Endometrium (tissue), 2 donors: ENCODE measurements around the gene APOBEC3B.
"Not testable (repeated sequence)": the region's sequence is repeated elsewhere in the genome, so short reads cannot be mapped to it uniquely, and the experiment has no call there.

ENCODE experiments used
- FAIRE-seq: peaks from 2 replicates; lab custom pipeline; 2012; peaks lifted over from hg19 to GRCh38; lab: Jason Lieb, UNC
- donor health status: control.
- donor health status: control.

APOBEC3B gene

DNA sequence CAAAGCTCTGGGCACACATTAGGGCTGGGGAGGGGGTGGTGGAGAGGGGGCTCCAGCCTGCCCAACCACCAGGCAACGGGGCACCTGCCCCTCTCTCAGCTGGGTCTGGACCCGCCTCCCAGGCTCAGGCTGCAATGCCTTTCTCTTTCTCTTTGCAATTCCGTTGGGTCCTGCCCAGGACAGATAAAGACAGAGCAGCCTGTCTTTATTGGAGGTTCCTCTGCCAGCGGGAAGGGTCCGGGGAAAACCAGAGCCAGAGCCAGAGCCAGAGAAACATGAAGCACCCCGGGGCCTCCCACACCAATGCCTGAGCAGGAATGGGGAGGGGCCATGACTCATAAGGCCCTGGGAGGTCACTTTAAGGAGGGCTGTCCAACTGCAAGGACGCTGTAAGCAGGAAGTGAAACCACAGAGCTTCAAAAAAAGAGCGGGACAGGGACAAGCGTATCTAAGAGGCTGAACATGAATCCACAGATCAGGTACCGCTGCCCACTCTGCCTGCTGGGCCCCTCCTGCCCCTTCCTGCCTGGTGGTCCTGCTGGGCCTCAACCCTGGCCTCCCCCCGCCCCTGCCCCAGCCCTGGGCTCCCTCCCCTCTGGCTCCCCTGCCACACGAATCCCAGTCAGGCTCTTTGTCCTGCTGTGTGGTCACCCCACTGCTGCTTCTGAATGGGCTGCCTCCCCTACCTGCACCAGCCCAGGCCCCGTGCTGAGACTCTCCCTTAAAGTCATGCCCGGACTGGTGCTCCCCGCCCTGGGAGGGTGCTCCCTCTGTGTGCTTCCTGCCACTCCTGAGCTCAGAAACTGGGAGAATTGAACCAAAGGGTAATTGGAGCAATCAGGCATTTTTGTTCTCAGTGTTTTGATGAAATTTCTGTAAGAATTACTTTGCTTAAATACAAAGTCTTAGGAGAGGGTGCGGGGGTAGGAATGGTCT, at the start of gene APOBEC3B:
TSS of gene APOBEC3B (plus strand) at position 356 of the 936 bp plus-strand sequence. CDS start at position 463, 107 bp downstream.
- FAIRE-seq, result peak; percentile 86

DNA sequence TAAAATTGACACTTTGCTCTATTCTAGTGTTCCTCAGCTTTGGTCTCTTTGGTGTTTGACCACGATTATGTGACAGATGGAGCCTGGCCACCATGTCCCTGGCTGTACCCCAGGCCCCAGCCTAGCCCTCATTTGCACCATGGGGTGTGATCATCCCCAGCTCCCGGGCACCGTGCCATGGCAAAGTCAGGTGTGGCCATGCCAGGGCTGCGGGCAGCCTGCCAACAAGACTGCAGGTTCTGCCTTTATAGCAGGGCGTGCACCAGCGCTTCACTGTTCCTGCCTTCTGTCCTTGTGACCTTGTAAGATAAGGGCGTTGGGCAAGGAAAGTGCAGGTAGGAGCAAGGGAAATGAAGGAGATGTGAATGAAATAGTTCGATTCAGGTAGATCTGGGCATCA, 47.1 kb upstream of the APOBEC3B start:
- no peak for FAIRE-seq

DNA sequence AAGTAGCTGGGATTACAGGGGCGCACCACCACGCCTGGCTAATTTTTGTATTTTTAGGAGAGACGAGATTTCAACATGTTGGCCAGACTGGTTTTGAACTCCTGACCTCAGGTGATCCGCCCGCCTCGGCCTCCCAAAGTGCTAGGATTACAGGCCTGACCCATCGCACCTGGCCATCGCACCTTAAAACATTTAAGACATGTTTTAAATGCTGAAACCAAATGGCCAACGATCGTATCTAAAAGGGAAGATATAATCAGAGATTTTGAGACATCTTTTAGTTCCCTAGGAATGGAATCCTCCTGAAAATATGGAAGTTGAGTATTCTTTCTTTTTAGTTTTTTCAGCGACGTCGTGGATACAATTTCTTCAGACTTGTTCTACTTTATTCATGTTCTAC, 46.5 kb upstream of the APOBEC3B start:
- FAIRE-seq, result no peak

DNA sequence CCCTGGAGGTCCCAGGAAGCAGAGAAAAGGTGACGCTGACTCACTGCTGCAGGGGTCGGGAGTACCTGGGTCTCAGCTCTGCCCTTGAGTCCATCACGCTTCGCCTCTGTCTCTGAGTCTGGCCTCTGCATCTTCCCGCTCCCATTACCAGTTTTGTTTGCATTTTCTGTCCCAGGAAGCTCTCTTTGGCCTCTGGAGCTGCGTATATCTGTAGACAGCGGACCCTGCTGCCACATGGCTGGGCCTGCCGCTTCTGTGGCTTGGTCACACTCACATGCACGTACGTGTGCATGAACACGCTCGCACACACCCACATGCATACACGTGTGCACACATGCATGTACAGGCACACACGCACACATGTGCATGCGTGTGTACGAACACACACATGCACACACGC, 45.6 kb upstream of the APOBEC3B start:
- FAIRE-seq, result no peak

DNA sequence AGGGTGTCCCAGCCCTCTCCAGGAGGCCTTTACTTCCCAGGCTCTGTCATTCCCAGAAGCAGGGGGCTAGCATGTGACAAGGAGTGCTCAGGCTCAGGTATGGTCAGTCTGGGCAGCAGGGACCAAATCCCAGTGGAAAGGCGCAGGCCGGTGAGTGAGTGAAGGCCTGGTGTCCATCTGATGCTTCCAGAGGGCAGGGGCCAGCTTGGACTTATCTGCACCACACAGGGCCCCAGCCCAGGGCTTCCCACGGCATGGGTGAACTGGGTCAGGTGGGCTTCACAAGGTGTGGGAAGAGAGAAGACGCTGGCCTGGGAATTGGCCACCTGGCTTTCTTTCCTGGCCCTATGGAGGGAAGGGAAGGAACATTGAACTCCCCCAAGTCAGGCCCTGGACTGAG, 45.1 kb upstream of the APOBEC3B start:
- FAIRE-seq, result no peak

DNA sequence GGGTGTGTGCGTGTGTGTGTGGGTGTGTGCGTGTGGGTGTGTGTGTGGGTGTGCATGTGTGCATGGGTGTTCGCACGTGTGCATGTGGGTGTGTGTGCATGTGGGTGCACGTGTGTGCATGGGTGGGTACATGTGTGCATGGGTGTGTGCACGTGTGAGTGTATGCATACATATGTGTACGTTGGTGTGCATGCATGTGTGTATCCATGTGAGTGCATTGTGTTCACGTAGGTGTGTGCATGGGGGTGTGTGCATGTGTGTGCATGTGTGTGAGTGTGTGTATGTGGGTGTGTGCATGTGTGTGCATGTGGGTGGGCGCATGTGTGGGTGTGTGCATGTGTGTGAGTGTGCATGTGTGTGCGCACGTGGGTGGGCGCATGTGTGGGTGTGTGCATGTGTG, 44.6 kb upstream of the APOBEC3B start:
- no peak for FAIRE-seq

DNA sequence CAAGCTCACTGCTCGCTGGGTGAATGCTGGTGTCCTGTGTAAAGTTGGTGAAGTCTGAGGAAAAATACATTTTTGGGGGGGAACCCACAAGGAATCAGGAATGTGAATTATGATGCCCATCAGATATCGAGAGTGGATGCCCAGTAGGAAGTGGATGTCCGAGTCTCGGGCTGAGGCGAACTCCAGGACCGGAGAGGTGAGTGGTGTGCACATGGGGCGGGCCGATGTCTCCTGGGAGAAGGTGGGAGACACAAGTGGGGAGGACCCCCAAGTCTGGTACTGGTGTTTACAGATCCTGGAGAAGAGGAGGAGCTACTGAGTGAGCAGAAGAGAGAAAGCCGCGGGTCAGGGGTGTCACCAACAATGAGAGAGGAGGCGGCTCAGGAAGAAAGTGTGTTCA, 43.9 kb upstream of the APOBEC3B start:
- FAIRE-seq, result no peak

DNA sequence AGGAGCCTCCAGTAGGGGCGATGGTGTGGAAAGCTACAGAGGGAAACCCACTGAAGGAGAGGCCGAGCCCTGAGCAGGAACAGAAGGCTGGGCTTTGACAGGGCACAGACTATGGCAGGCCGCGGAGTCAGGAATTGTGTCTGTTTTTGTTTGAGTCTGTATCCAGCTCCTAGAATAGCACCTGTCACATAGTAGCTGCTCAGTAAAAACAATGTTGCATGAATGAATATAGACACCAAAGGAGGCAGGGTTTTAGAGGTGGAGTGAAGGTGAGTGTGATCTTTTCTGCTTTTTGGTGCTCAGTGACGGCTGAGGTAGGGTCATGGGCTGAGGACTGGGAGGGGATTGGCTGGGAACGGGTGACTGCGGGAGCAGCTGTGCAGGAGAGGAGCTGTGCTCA, 43.2 kb upstream of the APOBEC3B start:
- no peak for FAIRE-seq

DNA sequence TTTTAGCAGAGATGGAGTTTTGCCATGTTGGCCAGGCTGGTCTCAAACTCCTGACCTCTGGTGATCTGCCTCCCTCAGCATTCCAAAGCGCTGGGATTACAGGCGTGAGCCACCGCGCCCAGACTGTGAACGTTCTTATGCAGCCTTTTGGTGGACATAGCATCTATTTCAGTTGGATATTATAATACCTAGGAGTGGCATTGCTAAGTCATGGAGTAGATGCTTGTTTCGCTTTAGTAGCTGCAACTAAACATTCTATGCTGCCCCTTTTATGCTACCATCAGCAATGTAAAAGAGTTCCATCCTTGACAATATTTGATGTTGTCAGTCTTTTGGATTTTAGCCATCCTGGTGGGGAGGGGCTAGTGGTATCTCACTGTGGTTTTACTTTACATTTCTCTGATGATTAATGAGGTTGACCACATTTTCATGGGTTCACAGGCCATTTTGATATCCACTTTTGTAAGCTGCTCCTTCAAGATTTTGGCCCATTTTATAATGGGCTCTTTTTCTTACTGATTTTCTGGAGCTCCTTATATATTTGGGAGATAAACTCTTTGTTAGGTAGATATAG, 41.2 kb upstream of the APOBEC3B start:
- no peak for FAIRE-seq

DNA sequence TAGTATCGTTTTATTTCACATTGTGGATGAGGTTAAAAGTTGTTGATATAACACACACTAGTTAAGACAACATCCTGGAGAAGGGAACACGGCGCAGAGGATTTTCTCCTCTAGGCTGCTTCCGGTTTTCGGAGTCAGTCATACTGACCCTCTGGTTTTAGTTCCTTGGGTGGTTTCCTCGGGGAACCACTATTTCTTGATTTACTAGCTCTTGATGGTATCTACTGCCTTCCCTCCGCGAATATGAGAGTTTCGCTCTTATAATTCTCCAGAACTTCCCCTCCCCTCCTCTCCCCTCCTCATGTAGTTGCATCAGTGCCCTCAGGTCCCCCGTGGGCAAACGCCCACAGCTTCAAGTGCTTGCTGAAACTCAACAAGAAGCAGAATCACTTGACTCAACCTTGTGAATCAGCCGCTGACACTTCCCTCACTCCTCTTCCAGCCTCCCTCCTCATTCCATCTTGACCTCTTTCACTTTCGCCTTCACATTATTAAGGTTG, 40.6 kb upstream of the APOBEC3B start:
- no peak for FAIRE-seq

DNA sequence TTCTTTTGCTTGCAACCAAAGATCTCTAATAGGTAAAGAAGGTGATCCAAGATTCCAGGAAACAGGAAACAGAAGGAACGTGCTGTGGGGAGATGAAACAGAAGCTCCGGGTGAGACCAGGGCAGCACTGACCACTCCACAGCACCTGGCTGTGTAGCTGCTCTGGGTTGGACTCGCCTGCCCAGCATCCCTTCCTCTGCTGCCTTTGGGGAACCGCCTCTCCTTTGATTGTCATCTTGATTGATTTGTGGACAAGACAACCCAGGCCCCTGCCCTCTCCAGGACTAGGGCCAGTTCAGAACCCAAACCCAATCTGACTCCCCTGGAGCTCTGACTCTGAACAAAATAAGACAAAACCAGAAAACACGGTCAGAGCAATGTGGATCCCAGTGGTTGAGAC, 39.4 kb upstream of the APOBEC3B start:
- FAIRE-seq, result no peak

DNA sequence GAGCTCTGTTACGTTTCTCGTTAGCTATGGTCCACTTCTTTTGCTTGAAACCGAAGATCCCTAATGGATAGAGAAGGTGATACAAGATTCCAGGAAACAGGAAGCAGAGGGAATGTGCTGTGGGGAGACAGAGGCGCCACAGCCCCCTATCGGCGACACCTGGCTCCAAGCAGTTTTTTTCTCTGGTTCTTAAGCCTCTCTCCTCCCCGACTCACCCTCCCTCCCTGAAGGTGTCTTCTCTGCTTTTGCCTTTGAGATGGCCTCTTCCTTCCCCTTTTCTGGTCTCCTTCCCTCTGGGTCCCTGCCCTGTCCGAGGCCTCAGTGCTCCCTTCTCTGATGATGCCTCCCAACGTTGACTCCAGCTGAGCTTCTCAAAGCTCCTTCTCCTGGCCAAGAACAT, 38.9 kb upstream of the APOBEC3B start:
- no peak for FAIRE-seq

DNA sequence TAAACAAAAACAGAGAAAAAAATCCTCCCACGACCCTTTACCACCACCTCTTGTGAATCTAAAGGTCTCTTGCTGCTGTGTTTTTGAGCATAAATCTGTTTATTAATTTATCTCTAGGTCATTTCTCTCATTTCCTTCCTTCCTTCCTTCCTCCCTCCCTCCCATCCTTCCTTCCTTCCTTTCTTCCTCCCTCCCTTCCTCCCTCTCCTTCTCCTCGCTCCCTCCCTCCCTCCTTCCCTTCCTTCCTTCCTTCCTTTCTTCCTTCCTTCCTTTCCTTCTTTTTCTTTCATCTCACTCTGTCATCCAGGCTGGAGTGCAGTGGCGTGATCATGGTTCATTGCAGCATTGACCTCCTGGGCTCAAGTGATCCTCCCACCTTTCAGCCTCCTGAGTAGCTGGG, 38.3 kb upstream of the APOBEC3B start:
- FAIRE-seq, result no peak

DNA sequence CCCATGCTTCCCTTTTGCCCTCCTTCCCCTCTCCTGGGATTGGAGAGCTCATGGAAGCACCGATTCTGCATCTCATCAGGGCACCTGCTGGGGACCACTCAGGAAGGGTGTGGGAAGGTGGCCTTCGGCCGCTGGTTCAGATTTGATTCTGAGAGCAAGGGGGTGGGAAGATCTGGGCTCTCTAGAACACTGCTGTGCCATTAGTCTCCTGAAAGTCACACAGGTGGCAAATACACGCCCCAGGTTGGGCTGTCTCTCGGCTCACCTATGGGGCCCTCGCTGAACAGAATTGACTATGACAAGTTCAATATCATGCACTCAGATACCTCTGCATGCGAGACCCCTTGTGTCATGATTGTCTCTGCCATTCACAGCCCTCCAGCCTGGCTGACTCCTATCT, 37.5 kb upstream of the APOBEC3B start:
- FAIRE-seq, result no peak

DNA sequence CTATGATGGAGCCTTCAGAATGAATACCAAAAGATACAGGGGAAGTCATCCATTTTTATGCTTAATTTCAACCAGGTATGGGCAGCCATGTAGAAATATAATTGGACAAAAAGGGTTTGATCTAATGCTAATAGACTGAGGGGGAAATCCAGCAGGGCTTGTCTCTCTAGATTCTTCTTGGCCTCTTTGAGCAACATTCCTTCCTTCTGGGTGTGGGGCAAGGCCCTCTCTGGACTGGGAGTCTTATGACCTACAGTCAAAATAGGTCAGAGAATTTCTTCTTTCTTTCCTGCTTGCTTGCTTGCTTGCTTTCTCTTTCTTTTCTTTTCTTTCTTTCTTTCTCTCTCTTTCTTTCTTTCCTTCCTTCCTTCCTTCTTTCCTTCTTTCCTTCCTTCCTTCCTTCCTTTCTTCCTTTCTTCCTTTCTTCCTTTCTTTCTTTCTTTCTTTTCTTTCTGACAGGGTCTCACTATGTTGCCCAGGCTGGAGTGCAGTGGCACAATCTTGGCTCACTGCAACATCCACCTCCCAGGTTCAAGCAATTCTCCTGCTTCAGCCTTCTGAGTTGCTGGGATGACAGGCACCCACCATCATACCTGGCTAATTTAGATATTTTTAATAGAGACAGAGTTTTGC, 36.3 kb upstream of the APOBEC3B start:
- not testable (repeated sequence) for FAIRE-seq

DNA sequence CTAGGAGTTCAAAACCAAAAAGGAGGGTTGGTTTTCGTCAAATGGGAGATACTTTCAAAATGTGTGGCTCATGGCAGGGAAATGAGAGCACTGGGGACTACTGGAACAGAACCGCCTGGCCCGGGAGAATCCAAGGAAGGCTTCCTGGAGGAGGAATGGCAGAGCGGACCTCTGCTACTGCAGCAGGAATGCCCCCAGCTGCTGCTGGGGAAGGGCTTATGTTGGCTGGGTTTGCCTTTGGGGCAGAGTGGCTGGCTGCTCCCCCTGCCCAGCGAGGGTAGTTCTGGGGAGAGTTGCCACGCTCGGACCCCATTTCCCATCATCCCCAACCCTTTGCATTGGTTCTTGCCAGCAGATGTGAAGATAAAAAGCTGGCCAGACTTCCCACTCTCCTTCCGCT, 35.4 kb upstream of the APOBEC3B start:
- no peak for FAIRE-seq

DNA sequence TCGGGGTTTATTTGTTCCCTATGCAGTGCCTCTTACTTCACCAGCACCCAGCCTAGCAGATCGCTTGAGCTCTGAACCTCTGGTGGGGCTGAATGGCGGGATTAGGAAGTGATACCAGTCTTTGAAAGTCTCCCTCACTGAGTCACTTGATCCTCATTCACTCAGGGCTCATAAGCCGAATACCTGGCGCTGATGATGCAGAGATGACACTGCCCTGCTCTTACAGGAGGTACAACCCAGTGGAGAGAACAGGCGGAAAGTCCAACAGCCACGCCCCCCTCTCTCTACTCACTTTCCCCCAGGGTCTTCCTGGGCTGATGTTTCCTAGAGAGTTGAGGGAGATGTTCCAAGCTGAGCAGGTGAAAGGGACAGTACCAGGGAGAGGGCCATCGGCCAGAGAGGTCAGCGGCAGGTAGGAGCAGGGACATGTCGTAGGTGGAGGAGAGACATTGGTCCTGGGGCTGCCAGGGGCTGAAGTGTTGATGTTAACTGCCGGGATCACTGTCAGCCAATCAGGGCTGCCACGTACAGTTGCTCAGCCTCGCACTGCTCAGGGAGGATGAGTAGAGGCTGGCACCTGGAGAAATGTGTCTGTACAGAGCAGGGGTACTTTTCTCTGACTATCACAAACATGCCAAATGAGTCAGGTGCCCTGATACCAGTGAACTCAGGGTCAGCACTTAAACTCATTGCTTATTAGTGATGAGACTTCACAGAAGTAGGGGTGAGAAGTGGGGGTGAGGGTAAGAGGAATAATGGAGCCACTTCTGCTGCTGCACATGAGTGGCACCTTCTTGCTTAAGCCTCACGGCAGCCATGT, 34.6 kb upstream of the APOBEC3B start:
- FAIRE-seq, result no peak

DNA sequence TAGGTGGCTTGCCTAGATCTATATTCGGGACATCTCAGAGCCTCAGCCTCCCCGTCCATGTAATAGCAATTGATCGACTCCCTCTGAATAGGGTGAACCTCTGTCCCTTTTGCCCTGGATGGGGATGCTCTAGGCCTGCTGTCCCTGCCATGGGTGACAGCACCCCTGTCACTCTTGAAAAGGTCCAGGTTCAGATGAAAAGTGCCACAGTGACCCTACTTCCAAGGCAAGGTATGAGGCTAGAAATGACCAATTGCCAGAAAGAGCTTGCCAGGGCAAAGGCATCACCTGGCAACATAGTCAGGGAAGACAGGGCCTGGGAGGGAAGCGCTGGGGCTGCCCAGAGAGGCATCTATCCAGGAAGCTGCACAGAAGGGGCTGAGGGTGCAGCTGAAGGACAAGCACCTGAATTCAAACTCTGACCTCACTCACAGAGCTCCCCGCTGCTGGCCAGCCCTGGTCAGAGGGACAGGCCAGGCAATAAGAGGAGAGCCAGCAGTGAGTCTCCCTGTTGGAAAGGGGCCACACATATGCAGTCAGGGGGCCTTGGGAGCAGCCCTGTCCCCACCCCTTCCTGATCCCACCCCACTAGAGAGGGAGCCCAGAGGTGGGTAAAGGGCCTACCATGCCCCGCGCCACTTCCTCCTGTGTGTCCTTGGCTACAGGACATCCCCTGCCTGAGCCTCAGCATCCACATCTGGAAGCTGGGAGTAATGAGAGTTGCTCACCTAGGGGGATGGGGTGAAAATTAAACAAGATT, 33.8 kb upstream of the APOBEC3B start:
- no peak for FAIRE-seq

DNA sequence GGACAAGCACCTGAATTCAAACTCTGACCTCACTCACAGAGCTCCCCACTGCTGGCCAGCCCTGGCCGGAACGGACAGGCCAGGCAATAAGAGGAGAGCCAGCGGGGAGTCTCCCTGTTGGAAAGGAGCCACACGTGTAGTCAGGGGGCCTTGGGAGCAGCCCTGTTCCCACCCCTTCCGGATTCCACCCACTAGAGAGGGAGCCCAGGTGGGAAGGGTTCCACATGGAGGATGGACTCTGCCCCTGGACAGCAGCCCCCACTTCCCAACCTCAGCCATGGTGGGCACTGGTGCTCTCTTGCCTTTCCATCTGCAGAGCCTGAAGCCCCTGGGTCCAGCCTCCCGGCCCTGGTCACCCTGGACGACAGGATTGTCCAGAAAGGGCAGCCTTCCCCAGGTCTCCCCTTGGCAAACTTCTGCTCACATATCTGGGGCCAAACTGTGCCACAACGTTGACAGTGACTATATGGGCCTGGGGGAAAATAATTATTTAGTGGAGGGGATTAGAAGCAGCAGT, 32.2 kb upstream of the APOBEC3B start:
- no peak for FAIRE-seq

DNA sequence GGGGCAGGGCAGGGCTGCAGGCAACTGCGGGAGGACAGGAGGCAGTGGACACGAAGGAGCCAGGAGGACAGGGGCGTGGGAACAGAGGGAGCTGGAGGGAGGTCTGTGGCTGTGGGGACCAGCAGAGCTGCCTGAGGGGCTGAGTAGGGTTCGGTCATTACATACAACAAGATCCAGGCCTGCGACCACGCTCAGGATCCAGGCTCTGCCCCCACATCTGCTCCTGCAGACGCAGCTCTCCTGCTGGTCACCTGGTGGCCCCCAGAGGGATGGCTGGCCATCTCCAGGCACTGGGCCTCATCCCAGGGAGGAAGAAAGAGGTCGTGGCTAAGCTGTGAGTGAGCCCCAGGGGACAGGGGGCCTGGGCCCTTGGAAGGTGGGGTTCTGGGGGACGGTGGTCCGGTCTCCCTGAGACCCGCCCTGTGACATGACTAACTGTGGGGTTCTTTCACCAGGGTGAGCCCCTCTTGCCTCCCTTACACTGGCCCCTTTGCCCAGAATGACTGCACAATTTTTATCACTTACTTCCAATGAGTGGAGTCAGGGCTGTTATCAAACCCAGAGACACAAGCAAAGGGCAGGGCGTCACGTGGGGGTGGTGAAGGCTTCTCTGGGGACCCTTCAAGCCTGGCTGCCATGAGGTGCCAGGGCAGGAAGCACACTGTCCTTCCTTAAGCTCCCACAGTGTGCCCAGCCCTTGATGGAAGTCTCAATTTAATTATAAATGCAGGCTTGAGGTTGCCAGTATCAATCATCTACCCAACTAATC, 31.4 kb upstream of the APOBEC3B start:
- FAIRE-seq, result no peak
